Activated CD8-positive, alpha-beta T cell treated with anti-CD3 and anti-CD28 coated beads for 36 hours (primary cell): ENCODE results near the gene CGB3. TPM values are rescaled to one million over a fixed set of nuclear protein-coding genes. Genes with fewer than 3 reads are reported as not detected.

Experiments
- ATAC-seq: fragments of 200-7000 bp; cut with Tn5 transposase; one replicate; pipeline ENCODE4 v1.10.0; 2021; ENCODE audit warnings: mild to moderate bottlenecking, moderate library complexity
- CTCF ChIA-PET: fragments of 350-600 bp; sonication (Branson Sonifier 250); formaldehyde crosslinking; loops from one replicate; lab custom pipeline; 2021; ENCODE audit warnings: antibody characterized with exemption; lab: Charles Lee
- POLR2A ChIA-PET: fragments of 350-600 bp; sonication (Branson Sonifier 250); formaldehyde crosslinking; loops from one replicate; lab custom pipeline; 2021; ENCODE audit warnings: antibody characterized with exemption; lab: Charles Lee
- DNase-seq: peaks from one replicate; pipeline ENCODE4 v3.0.0-alpha.2; 2020
- H3K27ac Mint-ChIP-seq: one replicate; pipeline ENCODE4 v1.8.0; 2021; ENCODE audit warnings: mild to moderate bottlenecking, mixed read lengths
- H3K27me3 Mint-ChIP-seq: one replicate; pipeline ENCODE4 v1.8.0; 2021; ENCODE audit warnings: mixed read lengths
- H3K36me3 Mint-ChIP-seq: one replicate; pipeline ENCODE4 v1.8.0; 2021; ENCODE audit warnings: low read depth, mixed read lengths
- H3K4me1 Mint-ChIP-seq: one replicate; pipeline ENCODE4 v1.8.0; 2021; ENCODE audit warnings: low read depth, mixed read lengths
- H3K4me3 Mint-ChIP-seq: one replicate; pipeline ENCODE4 v1.8.0; 2021; ENCODE audit warnings: mild to moderate bottlenecking, moderate library complexity, mixed read lengths
- H3K9me3 Mint-ChIP-seq: one replicate; pipeline ENCODE4 v1.8.0; 2021; ENCODE audit warnings: mixed read lengths
- CTCF ChIP-seq: fragments of 200-600 bp; IDR thresholded peaks from one replicate; pipeline ENCODE4 v1.8.0; 2022; ENCODE audit warnings: antibody characterized with exemption, mild to moderate bottlenecking
- intact Hi-C: fragments of 100-400 bp; cut with micrococcal nuclease; formaldehyde crosslinking; loops from one replicate; pipeline ENCODE4 v1.10.0; 2022
- total RNA-seq, 2 experiments: library from RNA; stranded (reverse); gene quantifications; one replicate each; pipeline ENCODE4 v1.2.3, GENCODE V29; 2021

The CGB3 gene
- total RNA-seq, 2 experiments from 2014 or later, result not detected

GRCh38 chr19:48987323-48987722, 36.8 kb downstream of the CGB3 start:
- H3K4me3 Mint-ChIP-seq, result no peak overlapping the region
- no peaks in the 10 kb centered on the region for H3K9me3 Mint-ChIP-seq
- H3K27ac Mint-ChIP-seq, result peak overlapping the region; percentile 70
- ChIA-PET POLR2A (interaction anchor here (1.0 to 1.3 kb wide), 2 partner anchors 8 to 21 kb away, joined by 3 read pairs; no protein-coding TSS in a partner anchor), CTCF (interaction anchor here (1.8 to 2.2 kb wide), 2 partner anchors 11 to 17 kb away, joined by 4 to 11 read pairs; no protein-coding TSS in a partner anchor)
- intact Hi-C loops, result no loop called here
- ATAC-seq, result peak; percentile 44
- H3K36me3 Mint-ChIP-seq, result peaks cover 46% of the 10 kb centered on the region
- H3K4me1 Mint-ChIP-seq, result peaks cover 29% of the 10 kb centered on the region
- H3K27me3 Mint-ChIP-seq, result no peaks in the 10 kb centered on the region
- TF ChIP-seq CTCF, result no peak
- DNase-seq, result no peak

- no peak overlapping the region for H3K4me3 Mint-ChIP-seq
Measured at GRCh38 chr19:48986211-48986610, 37.9 kb downstream of the CGB3 start.

GRCh38 chr19:48985711-48986110, 38.4 kb downstream of the CGB3 start:
- H3K4me1 Mint-ChIP-seq, result peaks cover 19% of the 10 kb centered on the region
- no peaks in the 10 kb centered on the region for H3K9me3 Mint-ChIP-seq
- no peak overlapping the region for H3K27ac Mint-ChIP-seq
- no peak overlapping the region for H3K4me3 Mint-ChIP-seq
- no peaks in the 10 kb centered on the region for H3K27me3 Mint-ChIP-seq
- peaks cover 47% of the 10 kb centered on the region for H3K36me3 Mint-ChIP-seq
- ATAC-seq (no peak), DNase-seq (no peak)
- intact Hi-C loops, result no loop called here
- ChIA-PET CTCF (interaction anchor here (2.2 kb wide), 1 partner anchor 15 kb away, joined by 11 read pairs; no protein-coding TSS in a partner anchor), POLR2A (no interaction called here)
- no peak for TF ChIP-seq CTCF

More at GRCh38 chr19:48986211-48986610, 37.9 kb downstream of the CGB3 start:
- intact Hi-C loops, result no loop called here
- TF ChIP-seq CTCF, result no peak
- Mint-ChIP-seq H3K27me3 (no peaks in the 10 kb centered on the region), H3K36me3 (peaks cover 51% of the 10 kb centered on the region), H3K27ac (no peak overlapping the region), H3K4me1 (peaks cover 23% of the 10 kb centered on the region), H3K9me3 (no peaks in the 10 kb centered on the region)
- ChIA-PET CTCF (interaction anchor here (1.8 to 2.2 kb wide), 2 partner anchors 12 to 16 kb away, joined by 4 to 11 read pairs; no protein-coding TSS in a partner anchor), POLR2A (interaction anchor here (1.0 to 1.3 kb wide), 3 partner anchors 10 to 108 kb away, joined by 3 read pairs; no protein-coding TSS in a partner anchor)
- DNase-seq (no peak), ATAC-seq (no peak)

DNA sequence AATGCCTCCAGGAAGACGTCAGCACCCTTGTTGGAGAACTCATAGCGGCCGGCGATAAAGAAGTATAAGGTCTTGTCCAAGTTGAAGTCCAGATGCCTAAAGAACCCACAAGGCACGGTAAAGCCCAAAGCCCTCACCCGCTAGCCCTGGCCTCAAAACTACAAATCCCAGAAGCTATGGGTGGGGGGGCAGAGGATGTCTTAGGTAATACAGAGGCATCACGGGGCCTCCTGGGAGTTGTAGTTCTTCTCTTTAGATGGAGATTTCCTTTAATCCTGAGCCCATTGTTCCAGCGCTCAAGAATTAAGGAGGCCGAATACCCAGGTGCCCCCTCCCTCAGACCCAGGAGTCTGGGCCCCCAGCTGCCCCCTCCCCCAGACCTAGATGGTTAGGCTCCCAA, 41.9 kb downstream of the CGB3 start:
- H3K36me3 Mint-ChIP-seq, result peaks cover 41% of the 10 kb centered on the region
- ATAC-seq, result no peak

More for the DNA sequence above, 41.9 kb downstream of the CGB3 start:
- Mint-ChIP-seq H3K27me3 (no peaks in the 10 kb centered on the region), H3K9me3 (no peaks in the 10 kb centered on the region), H3K4me1 (peaks cover 22% of the 10 kb centered on the region), H3K4me3 (no peak overlapping the region), H3K27ac (no peak overlapping the region)
- no peak for DNase-seq
- ChIA-PET POLR2A (interaction anchor here (1.4 kb wide), 1 partner anchor 11 kb away, joined by 6 read pairs; the partner anchor contains the start of genes GYS1 and RUVBL2), CTCF (interaction anchor here (0.6 to 10.0 kb wide), 4 partner anchors 11 to 17 kb away, joined by 3 to 101 read pairs (median 5); partner anchors contain the start of genes GYS1 and RUVBL2)
- intact Hi-C loops, result no loop called here
- no peak for TF ChIP-seq CTCF
